HG02623 (cell line): ENCODE measurements around the gene NUDT16.
"Not testable (repeated sequence)": the region's sequence is repeated elsewhere in the genome, so short reads cannot be mapped to it uniquely, and the experiment has no call there.

Experiments
- ATAC-seq: cut with Tn5 transposase; IDR thresholded peaks from one replicate; pipeline ENCODE4 v1.9.1; 2021; ENCODE audit warnings: moderate library complexity; ENCODE audit not compliant: unreplicated experiment

The NUDT16 gene

GRCh38 chr3:131381445-131382291, at the start of gene NUDT16:
Gene NUDT16, plus strand, starts transcription at chr3:131381774. Its CDS starts 31 bp downstream, at chr3:131381805.
- peak; percentile 99 for ATAC-seq

DNA sequence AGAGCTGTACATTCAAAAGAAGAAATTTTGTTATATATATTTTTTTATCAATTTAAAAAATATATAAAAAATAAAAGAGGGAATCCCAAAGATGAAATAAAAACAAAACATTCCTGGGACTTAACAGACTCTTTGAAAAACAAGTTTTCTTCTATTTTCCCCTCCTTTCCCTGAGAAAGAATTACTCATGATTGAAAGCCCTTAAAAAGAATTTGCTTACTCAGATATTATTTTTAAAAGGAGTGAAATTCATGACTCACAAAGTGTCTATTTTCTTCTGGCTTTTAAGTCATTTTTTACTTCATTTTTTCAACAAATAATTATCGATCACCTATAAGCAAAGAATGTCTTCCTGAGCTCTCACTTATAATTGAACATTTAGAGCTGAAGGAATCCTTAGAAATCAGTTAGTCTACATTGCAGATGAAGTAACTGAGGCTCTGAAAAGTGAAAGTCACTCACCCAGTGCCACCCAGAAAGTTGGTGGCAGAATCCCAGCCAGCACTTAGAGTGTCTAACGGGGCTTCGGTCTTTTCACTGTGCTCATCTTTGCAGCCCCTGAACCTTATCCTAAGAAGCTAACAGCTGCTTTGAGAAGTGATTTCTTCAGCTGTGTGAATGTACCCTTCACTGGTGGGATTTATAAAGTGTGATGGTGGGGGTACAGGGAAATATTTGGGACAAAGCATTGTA, 42.5 kb upstream of the NUDT16 start:
- ATAC-seq, result no peak

DNA sequence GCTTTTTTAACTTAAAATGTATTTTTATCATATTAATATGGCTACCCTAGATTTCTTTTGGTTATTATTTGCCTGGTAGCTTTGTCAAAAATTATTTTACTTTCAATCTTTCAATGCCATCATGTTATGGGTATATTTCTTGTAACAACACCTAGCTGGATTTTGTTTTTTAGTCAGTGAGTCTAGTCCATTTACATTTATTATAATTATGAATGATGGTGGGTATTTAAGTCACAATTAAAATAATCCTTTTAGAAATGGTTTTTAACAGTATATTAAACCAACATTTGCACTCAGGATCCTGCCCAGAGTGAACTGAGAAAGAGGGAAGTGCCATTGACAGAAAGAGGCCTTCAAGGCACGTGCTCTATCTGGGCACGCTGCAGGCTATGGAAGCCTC, 39.8 kb upstream of the NUDT16 start:
- no peak for ATAC-seq

- no peak for ATAC-seq
Measured at GRCh38 chr3:131348911-131349310, 32.7 kb upstream of the NUDT16 start.

GRCh38 chr3:131349454-131349853, 32.1 kb upstream of the NUDT16 start:
- ATAC-seq, result no peak

DNA sequence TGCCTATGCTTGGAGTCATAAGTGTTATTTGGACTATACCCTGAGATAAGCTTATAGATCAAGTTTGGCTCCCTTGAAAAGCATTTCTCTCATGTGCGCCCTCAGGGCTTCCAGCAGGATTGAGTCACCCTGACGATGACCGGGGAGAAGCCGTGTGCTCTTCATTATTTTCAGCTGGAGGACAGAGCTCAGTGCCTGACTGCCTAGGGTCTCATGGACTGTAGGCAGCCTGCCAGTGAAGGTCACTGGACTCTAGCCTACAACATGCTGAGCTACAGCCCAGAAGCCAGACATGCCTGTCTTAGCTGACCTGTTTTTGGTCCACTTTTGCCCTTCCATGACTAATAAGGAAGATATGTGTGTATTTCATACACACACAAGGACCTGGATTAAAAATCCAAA, 31.6 kb upstream of the NUDT16 start:
- no peak for ATAC-seq

DNA sequence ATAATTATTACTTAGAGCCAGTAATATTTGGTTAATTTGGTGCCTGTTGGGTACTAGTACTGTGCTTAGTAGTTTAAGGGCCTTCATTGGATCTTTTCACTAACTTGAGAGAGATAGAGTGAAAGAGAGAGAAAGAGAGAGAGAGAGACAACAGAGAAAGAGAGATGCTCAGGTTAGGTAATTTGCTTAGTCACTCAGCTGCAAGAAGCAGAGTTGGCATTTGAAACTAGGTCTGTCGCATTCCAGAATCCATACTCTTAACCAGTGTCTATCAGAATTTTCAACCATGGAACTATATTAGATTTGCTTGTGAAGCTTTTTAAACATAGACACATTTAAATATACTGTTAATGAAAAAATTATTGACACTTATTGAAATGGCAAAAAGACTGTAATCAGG, 31.1 kb upstream of the NUDT16 start:
- ATAC-seq, result no peak

- ATAC-seq, result no peak
Measured at GRCh38 chr3:131353016-131353877, 28.3 kb upstream of the NUDT16 start.

GRCh38 chr3:131353986-131354385, 27.6 kb upstream of the NUDT16 start:
- ATAC-seq, result no peak

GRCh38 chr3:131356006-131356595, 25.5 kb upstream of the NUDT16 start:
- no peak for ATAC-seq

DNA sequence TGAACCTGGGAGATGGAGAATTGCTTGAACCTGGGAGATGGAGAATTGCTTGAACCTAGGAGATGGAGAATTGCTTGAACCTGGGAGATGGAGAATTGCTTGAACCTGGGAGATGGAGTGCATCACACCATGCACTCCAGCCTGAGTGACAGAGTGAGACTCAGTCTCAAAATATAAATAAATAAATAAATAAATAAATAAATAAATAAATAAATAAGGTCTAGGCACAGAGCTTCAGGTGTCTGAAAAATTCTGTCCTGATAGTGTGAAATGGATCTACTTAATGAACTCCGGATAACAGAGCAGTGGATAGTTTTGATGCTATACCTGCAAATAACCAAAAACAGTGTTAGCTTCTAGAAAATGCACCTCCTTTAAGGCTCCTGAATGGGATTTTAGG, 24.3 kb upstream of the NUDT16 start:
- no peak for ATAC-seq

DNA sequence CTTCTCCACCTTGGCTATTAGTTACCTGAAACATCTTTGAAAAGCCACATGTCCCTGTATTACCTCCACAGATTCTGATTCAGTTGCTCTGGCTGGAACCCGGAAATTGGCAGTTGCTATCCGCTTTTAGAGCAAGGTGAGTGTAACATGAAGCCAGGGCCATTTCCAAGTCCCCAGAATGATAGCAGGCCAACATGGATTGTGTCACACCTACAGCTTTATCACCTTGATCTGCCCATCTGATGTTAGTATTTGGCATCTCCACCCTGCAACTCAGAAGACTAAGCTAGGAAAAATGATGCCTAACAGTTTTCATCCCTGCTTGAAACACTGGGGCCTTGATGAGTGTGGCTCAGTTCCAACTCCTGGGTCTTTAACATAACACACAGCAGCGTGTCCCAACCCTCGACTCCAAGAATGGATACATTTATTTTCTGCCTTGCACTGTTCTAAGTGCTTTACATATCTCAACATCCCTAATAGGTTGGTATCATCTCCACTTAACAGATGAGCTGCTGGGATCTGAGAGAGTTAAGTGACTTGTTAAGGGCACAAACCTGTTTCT, 21.3 kb upstream of the NUDT16 start:
- no peak for ATAC-seq

DNA sequence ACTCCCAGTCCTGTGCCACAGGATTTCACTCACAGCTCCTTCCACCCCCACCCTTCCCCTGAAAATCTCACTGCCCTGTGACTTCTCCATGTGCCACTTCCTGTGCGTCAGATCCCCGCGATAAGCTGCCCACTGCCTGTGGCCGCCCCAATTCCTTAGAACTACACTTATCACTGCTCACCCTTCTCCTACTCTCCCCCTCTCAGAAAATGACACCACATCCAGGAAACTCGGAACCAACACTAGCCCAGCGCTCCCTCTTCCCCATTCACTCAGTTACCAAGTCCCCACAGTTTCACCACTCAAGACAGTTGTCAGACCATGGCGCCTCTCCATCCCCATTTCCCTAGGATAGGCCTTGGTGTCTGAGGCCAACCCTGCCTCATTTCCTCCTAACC, 20.5 kb upstream of the NUDT16 start:
- ATAC-seq, result not testable (repeated sequence)

GRCh38 chr3:131361464-131362421, 19.8 kb upstream of the NUDT16 start:
- peak; percentile 93 for ATAC-seq

DNA sequence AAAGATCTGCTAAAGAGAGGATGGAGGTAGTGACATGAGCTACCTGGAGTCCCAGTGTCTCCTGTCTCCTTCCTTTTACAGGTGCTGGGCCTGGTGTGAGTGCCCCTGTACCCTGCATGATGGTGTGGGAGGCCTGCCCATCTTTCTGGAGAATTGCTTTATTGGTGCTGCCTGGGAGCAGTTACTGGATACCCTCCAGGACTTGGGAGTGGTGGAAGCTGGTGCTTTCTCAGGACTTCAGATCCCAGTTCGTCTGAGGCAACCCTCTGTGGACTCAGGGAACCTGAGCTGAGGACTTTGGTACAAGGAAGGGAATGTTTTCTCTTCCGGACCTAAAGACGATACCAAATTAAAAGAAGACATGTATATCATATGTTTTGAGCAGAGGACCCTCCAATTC, 18.3 kb upstream of the NUDT16 start:
- no peak for ATAC-seq

GRCh38 chr3:131370935-131371687, 10.5 kb upstream of the NUDT16 start:
- ATAC-seq, result no peak

DNA sequence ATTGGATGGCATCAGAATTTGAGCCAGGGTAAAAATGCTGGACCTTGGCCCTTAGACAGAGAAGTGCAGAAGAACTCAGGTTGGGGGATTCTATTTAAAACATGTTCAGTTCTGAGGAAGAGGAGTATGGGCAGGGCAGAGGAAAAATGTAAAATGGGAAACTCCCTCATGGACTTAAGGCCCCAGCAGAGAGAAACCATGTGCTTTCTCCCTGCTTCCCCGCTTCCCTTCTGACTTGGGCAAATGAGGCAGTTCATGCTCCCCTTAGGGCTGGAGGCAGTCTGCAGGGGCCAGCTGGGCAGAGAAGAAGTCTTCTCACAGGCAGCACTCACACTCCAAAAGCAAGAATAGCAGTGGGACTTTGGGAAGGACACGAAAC, 9.9 kb upstream of the NUDT16 start:
- no peak for ATAC-seq

- no peak for ATAC-seq
Measured at GRCh38 chr3:131374741-131375140, 6.8 kb upstream of the NUDT16 start.
